MM.1S (cell line): ENCODE results near the gene ZNF33A.

ENCODE experiments used
- DNase-seq: peaks from one replicate; pipeline ENCODE4 v3.0.0-alpha.2; 2015
- H2AFZ ChIP-seq: fragments of 300-600 bp; sonication (generic); 2 replicates; pipeline ENCODE4 v1.6.0; 2016; ENCODE audit warnings: antibody characterized with exemption, low read length
- H3F3A ChIP-seq: fragments of 300-600 bp; sonication (generic); 2 replicates; pipeline ENCODE4 v1.6.1; 2016; ENCODE audit warnings: mild to moderate bottlenecking, antibody characterized with exemption, low read length, moderate library complexity, mixed read lengths; ENCODE audit not compliant: insufficient read depth
- H3K27ac ChIP-seq: fragments of 300-600 bp; sonication (generic); 2 replicates; pipeline ENCODE4 v1.5.1; 2016; ENCODE audit warnings: mild to moderate bottlenecking, low read length
- H3K27me3 ChIP-seq: fragments of 300-600 bp; sonication (generic); replicated peaks from 2 replicates; pipeline ENCODE4 v1.6.0; 2016; ENCODE audit warnings: low read length; ENCODE audit not compliant: insufficient read depth
- H3K36me3 ChIP-seq: fragments of 300-600 bp; sonication (generic); replicated peaks from 2 replicates; pipeline ENCODE4 v1.6.1; 2016; ENCODE audit warnings: mild to moderate bottlenecking, low read length, mixed read lengths; ENCODE audit not compliant: insufficient read depth
- H3K4me1 ChIP-seq: fragments of 300-600 bp; sonication (generic); 2 replicates; pipeline ENCODE4 v1.6.1; 2016; ENCODE audit warnings: low read length, mixed read lengths
- H3K4me2 ChIP-seq: fragments of 300-600 bp; sonication (generic); 2 replicates; pipeline ENCODE4 v1.6.0; 2016; ENCODE audit warnings: low read depth, low read length
- H3K4me3 ChIP-seq: fragments of 300-600 bp; sonication (generic); 2 replicates; pipeline ENCODE4 v1.5.1; 2016; ENCODE audit warnings: low read length, mixed read lengths
- H3K79me2 ChIP-seq: fragments of 300-600 bp; sonication (generic); 2 replicates; pipeline ENCODE4 v1.6.1; 2016; ENCODE audit warnings: mixed run types, low read length, mixed read lengths
- H3K9ac ChIP-seq: fragments of 300-600 bp; sonication (generic); 2 replicates; pipeline ENCODE4 v1.6.1; 2016; ENCODE audit warnings: low read length, mixed read lengths
- H3K9me2 ChIP-seq: fragments of 300-600 bp; sonication (generic); replicated peaks from 2 replicates; pipeline ENCODE4 v1.6.1; 2016; ENCODE audit warnings: mild to moderate bottlenecking, low read length, mixed read lengths; ENCODE audit not compliant: insufficient read depth
- H3K9me3 ChIP-seq: fragments of 300-600 bp; sonication (generic); replicated peaks from 2 replicates; pipeline ENCODE4 v1.6.1; 2016; ENCODE audit warnings: mild to moderate bottlenecking, low read length, mixed read lengths; ENCODE audit not compliant: insufficient read depth
- H4K20me1 ChIP-seq: fragments of 300-600 bp; sonication (generic); 2 replicates; pipeline ENCODE4 v1.6.1; 2016; ENCODE audit warnings: mild to moderate bottlenecking, low read length, moderate library complexity, mixed read lengths; ENCODE audit not compliant: insufficient read depth
- CTCF ChIP-seq: fragments of 300-600 bp; sonication (generic); IDR thresholded peaks from 2 replicates; pipeline ENCODE4 v1.5.1; 2016; ENCODE audit warnings: antibody characterized with exemption, low read length, mixed read lengths
- EZH2 ChIP-seq: fragments of 300-600 bp; sonication (generic); optimal IDR thresholded peaks from 2 replicates; pipeline ENCODE3; 2017; ENCODE audit warnings: low read depth, mild to moderate bottlenecking, antibody characterized with exemption, low read length, mixed read lengths
- EZH2phosphoT487 ChIP-seq: fragments of 300-600 bp; sonication (generic); IDR thresholded peaks from 2 replicates; pipeline ENCODE4 v1.6.1; 2018; ENCODE audit warnings: antibody characterized with exemption, low read length

ZNF33A gene

DNA sequence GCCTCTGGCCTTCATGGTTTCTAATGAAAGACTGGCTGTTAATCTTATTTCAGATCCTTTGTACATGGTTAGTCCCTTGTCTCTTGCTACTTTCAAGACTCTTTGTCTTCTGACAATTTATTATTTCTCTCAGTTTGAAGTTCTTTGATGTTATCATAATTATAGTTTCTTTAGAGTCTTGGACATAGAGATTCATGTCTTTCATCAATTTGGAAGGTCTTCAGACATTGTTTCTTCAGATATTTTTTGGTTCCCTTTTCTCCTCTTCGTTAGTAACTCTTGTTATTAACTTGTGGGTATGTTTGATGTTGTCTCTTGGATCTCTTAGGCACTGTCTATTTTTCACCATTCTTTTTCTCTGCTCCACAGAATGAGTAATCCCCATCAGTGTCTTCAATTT is 92.4 kb downstream of the ZNF33A start:
- no peak overlapping the region for H3K4me2 ChIP-seq
- TF ChIP-seq CTCF, result no peak
- TF ChIP-seq EZH2, result no peak
- TF ChIP-seq EZH2phosphoT487, result no peak
- no peak overlapping the region for H3K4me3 ChIP-seq
- no peaks in the 10 kb centered on the region for H3K4me1 ChIP-seq
- H3K79me2 ChIP-seq, result no peaks in the 10 kb centered on the region
- H3K9ac ChIP-seq, result no peak overlapping the region
- H3K27ac ChIP-seq, result no peak overlapping the region
- DNase-seq, result no peak
- H3F3A ChIP-seq, result no peaks in the 10 kb centered on the region
- no peaks in the 10 kb centered on the region for H3K9me3 ChIP-seq
- H2AFZ ChIP-seq, result no peak overlapping the region
- H3K27me3 ChIP-seq, result no peaks in the 10 kb centered on the region
- H3K9me2 ChIP-seq, result no peaks in the 10 kb centered on the region
- H4K20me1 ChIP-seq, result no peaks in the 10 kb centered on the region
- no peaks in the 10 kb centered on the region; the same call in 1 of the 2 replicates for H3K36me3 ChIP-seq

GRCh38 chr10:38103756-38104155 is 93.3 kb downstream of the ZNF33A start:
- H2AFZ ChIP-seq, result no peak overlapping the region
- no peak overlapping the region for H3K4me3 ChIP-seq
- no peak for DNase-seq
- no peak overlapping the region for H3K4me2 ChIP-seq
- no peaks in the 10 kb centered on the region for H4K20me1 ChIP-seq
- no peaks in the 10 kb centered on the region for H3K9me2 ChIP-seq
- H3K36me3 ChIP-seq, result no peaks in the 10 kb centered on the region; the same call in 1 of the 2 replicates
- H3K9me3 ChIP-seq, result no peaks in the 10 kb centered on the region
- H3K9ac ChIP-seq, result no peak overlapping the region
- no peaks in the 10 kb centered on the region for H3K79me2 ChIP-seq
- H3F3A ChIP-seq, result no peaks in the 10 kb centered on the region
- no peak overlapping the region for H3K27ac ChIP-seq
- TF ChIP-seq EZH2, result no peak
- no peak for TF ChIP-seq CTCF
- TF ChIP-seq EZH2phosphoT487, result no peak
- no peaks in the 10 kb centered on the region for H3K27me3 ChIP-seq
- no peaks in the 10 kb centered on the region for H3K4me1 ChIP-seq

DNA sequence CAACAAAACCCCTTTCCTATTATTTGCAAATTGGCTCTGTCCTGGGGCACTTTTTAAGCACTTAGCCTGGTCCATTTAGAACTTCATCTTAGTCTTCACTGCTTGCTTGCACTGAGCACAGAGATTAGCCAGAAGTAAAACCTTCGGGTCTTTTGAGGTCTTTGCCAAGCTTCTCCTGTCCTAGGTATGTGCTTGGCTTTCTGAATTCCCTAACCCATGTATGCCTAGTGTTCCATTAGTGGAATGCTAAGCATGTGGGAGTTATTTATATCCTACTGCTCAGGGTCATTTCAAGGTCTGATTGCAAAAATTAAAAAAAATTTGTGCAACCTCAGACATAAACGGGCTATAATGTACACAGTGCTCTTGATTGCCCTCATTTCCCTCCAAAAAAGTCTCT is 101.7 kb downstream of the ZNF33A start:
- Histone ChIP-seq H3K36me3 (peaks cover 8% of the 10 kb centered on the region), H3K79me2 (no peaks in the 10 kb centered on the region), H3K4me1 (no peaks in the 10 kb centered on the region), H4K20me1 (no peaks in the 10 kb centered on the region), H3K9me2 (no peaks in the 10 kb centered on the region), H3K9me3 (0 out of 2 replicates have a peak, but pooled peaks cover 3% of the 10 kb centered on the region), H3K4me3 (no peak overlapping the region), H3K4me2 (no peak overlapping the region), H3K27me3 (no peaks in the 10 kb centered on the region), H3K27ac (no peak overlapping the region), H2AFZ (no peak overlapping the region), H3F3A (no peaks in the 10 kb centered on the region; the same call in 1 of the 2 replicates), H3K9ac (no peak overlapping the region)
- DNase-seq, result no peak
- no peak for TF ChIP-seq EZH2
